Neuron (in vitro differentiated cells): ENCODE measurements around the gene FOXC1.

Source experiments
- H2AFZ ChIP-seq: one replicate; pipeline ENCODE4 v1.6.1; 2013; ENCODE audit warnings: low read depth, mild to moderate bottlenecking, inconsistent platforms, low read length, moderate library complexity
- H3K27me3 ChIP-seq: one replicate; pipeline ENCODE4 v1.6.1; 2013; ENCODE audit warnings: low read length; ENCODE audit not compliant: insufficient read depth
- H3K36me3 ChIP-seq: one replicate; pipeline ENCODE4 v1.6.1; 2013; ENCODE audit warnings: low read length; ENCODE audit not compliant: insufficient read depth
- H3K4me1 ChIP-seq: one replicate; pipeline ENCODE4 v1.6.1; 2013; ENCODE audit warnings: low read length; ENCODE audit not compliant: insufficient read depth
- H3K4me3 ChIP-seq: 2 replicates; pipeline ENCODE4 v1.5.1; 2013; ENCODE audit warnings: mild to moderate bottlenecking, low read length, moderate library complexity
- H3K9me3 ChIP-seq: one replicate; pipeline ENCODE4 v1.6.1; 2013; ENCODE audit warnings: low read length

Gene FOXC1

GRCh38 chr6:1609648-1610496, at the start of gene FOXC1:
FOXC1 (plus strand) TSS chr6:1609915; CDS start chr6:1610446, 531 bp downstream.
- peak within 1 kb of the TSS; percentile 59 for H3K4me3 ChIP-seq
- peaks cover 69% of the 10 kb centered on the region for H3K27me3 ChIP-seq
- H3K4me1 ChIP-seq = peaks cover 18% of the 10 kb centered on the region
- H2AFZ ChIP-seq = peak within 1 kb of the TSS; percentile 91
- no peaks in the 10 kb centered on the region for H3K36me3 ChIP-seq
- no peaks in the 10 kb centered on the region for H3K9me3 ChIP-seq

- Histone ChIP-seq H2AFZ (no peak overlapping the region), H3K27me3 (no peaks in the 10 kb centered on the region), H3K4me3 (no peak overlapping the region), H3K4me1 (no peaks in the 10 kb centered on the region), H3K9me3 (no peaks in the 10 kb centered on the region), H3K36me3 (no peaks in the 10 kb centered on the region)
Measured at GRCh38 chr6:1560281-1561058, 49.2 kb upstream of the FOXC1 start.

GRCh38 chr6:1561355-1561754, 48.4 kb upstream of the FOXC1 start:
- H3K27me3 ChIP-seq = no peaks in the 10 kb centered on the region
- no peak overlapping the region for H2AFZ ChIP-seq
- H3K4me3 ChIP-seq = no peak overlapping the region
- no peaks in the 10 kb centered on the region for H3K9me3 ChIP-seq
- H3K36me3 ChIP-seq = no peaks in the 10 kb centered on the region
- H3K4me1 ChIP-seq = no peaks in the 10 kb centered on the region

- no peaks in the 10 kb centered on the region for H3K27me3 ChIP-seq
- H2AFZ ChIP-seq = no peak overlapping the region
- no peaks in the 10 kb centered on the region for H3K36me3 ChIP-seq
- H3K4me1 ChIP-seq = no peaks in the 10 kb centered on the region
- no peak overlapping the region for H3K4me3 ChIP-seq
- no peaks in the 10 kb centered on the region for H3K9me3 ChIP-seq
Measured at GRCh38 chr6:1562171-1562955, 47.4 kb upstream of the FOXC1 start.

GRCh38 chr6:1569377-1569776, 40.3 kb upstream of the FOXC1 start:
- peaks cover 3% of the 10 kb centered on the region for H3K9me3 ChIP-seq
- no peak overlapping the region for H3K4me3 ChIP-seq
- no peaks in the 10 kb centered on the region for H3K27me3 ChIP-seq
- H3K36me3 ChIP-seq = no peaks in the 10 kb centered on the region
- no peak overlapping the region for H2AFZ ChIP-seq
- no peaks in the 10 kb centered on the region for H3K4me1 ChIP-seq

- H2AFZ ChIP-seq = no peak overlapping the region
- no peaks in the 10 kb centered on the region for H3K27me3 ChIP-seq
- H3K4me3 ChIP-seq = no peak overlapping the region
Measured at GRCh38 chr6:1570848-1571247, 38.9 kb upstream of the FOXC1 start.

GRCh38 chr6:1572892-1573291, 36.8 kb upstream of the FOXC1 start:
- no peak overlapping the region for H3K4me3 ChIP-seq

More at GRCh38 chr6:1570848-1571247, 38.9 kb upstream of the FOXC1 start:
- peaks cover 4% of the 10 kb centered on the region for H3K4me1 ChIP-seq
- peaks cover 3% of the 10 kb centered on the region for H3K9me3 ChIP-seq
- no peaks in the 10 kb centered on the region for H3K36me3 ChIP-seq

GRCh38 chr6:1574083-1574761, 35.5 kb upstream of the FOXC1 start:
- Histone ChIP-seq H3K4me1 (peaks cover 4% of the 10 kb centered on the region), H3K9me3 (peaks cover 3% of the 10 kb centered on the region), H3K4me3 (no peak overlapping the region)

More at GRCh38 chr6:1572892-1573291, 36.8 kb upstream of the FOXC1 start:
- H3K4me1 ChIP-seq = peaks cover 4% of the 10 kb centered on the region
- peaks cover 3% of the 10 kb centered on the region for H3K9me3 ChIP-seq
- no peaks in the 10 kb centered on the region for H3K27me3 ChIP-seq
- H2AFZ ChIP-seq = no peak overlapping the region
- H3K36me3 ChIP-seq = no peaks in the 10 kb centered on the region

GRCh38 chr6:1574890-1575209, 34.9 kb upstream of the FOXC1 start:
- no peaks in the 10 kb centered on the region for H3K36me3 ChIP-seq

More at GRCh38 chr6:1574083-1574761, 35.5 kb upstream of the FOXC1 start:
- Histone ChIP-seq H3K36me3 (no peaks in the 10 kb centered on the region), H2AFZ (no peak overlapping the region), H3K27me3 (no peaks in the 10 kb centered on the region)

GRCh38 chr6:1575210-1576041, 34.3 kb upstream of the FOXC1 start:
- H2AFZ ChIP-seq = no peak overlapping the region
- no peaks in the 10 kb centered on the region for H3K36me3 ChIP-seq
- no peaks in the 10 kb centered on the region for H3K27me3 ChIP-seq
- H3K4me3 ChIP-seq = no peak overlapping the region
- H3K9me3 ChIP-seq = peaks cover 3% of the 10 kb centered on the region
- H3K4me1 ChIP-seq = peaks cover 4% of the 10 kb centered on the region

More at GRCh38 chr6:1574890-1575209, 34.9 kb upstream of the FOXC1 start:
- Histone ChIP-seq H3K4me3 (no peak overlapping the region), H2AFZ (no peak overlapping the region), H3K4me1 (peaks cover 4% of the 10 kb centered on the region), H3K9me3 (peaks cover 3% of the 10 kb centered on the region), H3K27me3 (no peaks in the 10 kb centered on the region)

- Histone ChIP-seq H3K27me3 (no peaks in the 10 kb centered on the region), H3K9me3 (peaks cover 3% of the 10 kb centered on the region), H3K4me3 (no peak overlapping the region), H2AFZ (no peak overlapping the region), H3K36me3 (no peaks in the 10 kb centered on the region), H3K4me1 (peaks cover 4% of the 10 kb centered on the region)
Measured at GRCh38 chr6:1576166-1576565, 33.5 kb upstream of the FOXC1 start.

GRCh38 chr6:1576711-1577110, 33.0 kb upstream of the FOXC1 start:
- H3K9me3 ChIP-seq = peaks cover 3% of the 10 kb centered on the region
- no peaks in the 10 kb centered on the region for H3K27me3 ChIP-seq
- H3K4me3 ChIP-seq = no peak overlapping the region
- no peaks in the 10 kb centered on the region for H3K36me3 ChIP-seq
- peaks cover 4% of the 10 kb centered on the region for H3K4me1 ChIP-seq
- H2AFZ ChIP-seq = no peak overlapping the region
